Activated CD4-positive, alpha-beta T cell treated with anti-CD3 and anti-CD28 coated beads, Interleukin-2, Interleukin-4, amounts not matched to agents 100 ng/mL and 50 ng/mL, durations not matched to agents 16 hours and 8 hours (primary cell): ENCODE measurements around the gene BAX.

Experiments
- DNase-seq: peaks from one replicate; pipeline ENCODE4 v3.0.0-alpha.2; 2020; ENCODE audit warnings: low spot score

The BAX gene

GRCh38 chr19:48933382-48933932 is 21.2 kb upstream of the BAX start, which contains the start of gene DHDH:
Gene DHDH (plus strand): TSS chr19:48933699. CDS start chr19:48933722, 23 bp downstream.
- peak; percentile 74 for DNase-seq

- no peak for DNase-seq
These were observed 19.8 kb upstream of the BAX start for GRCh38 chr19:48934837-48935236.

- no peak for DNase-seq
These were observed 18.8 kb upstream of the BAX start for GRCh38 chr19:48935864-48936263.

GRCh38 chr19:48938256-48938655 is 16.4 kb upstream of the BAX start:
- no peak for DNase-seq

- DNase-seq: no peak
These were observed 13.8 kb upstream of the BAX start for GRCh38 chr19:48940902-48941301.

GRCh38 chr19:48943081-48943480 is 11.6 kb upstream of the BAX start:
- no peak for DNase-seq

GRCh38 chr19:48945415-48945814 is 9.3 kb upstream of the BAX start:
- no peak for DNase-seq

- no peak for DNase-seq
These were observed 8.9 kb upstream of the BAX start for GRCh38 chr19:48945817-48946216.

GRCh38 chr19:48946463-48947257 is 8.0 kb upstream of the BAX start:
- no peak for DNase-seq

GRCh38 chr19:48947258-48947542 is 7.5 kb upstream of the BAX start:
- DNase-seq: no peak

- DNase-seq: no peak
These were observed 4.5 kb upstream of the BAX start for GRCh38 chr19:48950159-48950558.

- DNase-seq: no peak
These were observed 3.7 kb upstream of the BAX start for GRCh38 chr19:48950830-48951519.

GRCh38 chr19:48953141-48953540 is 1.5 kb upstream of the BAX start:
- DNase-seq: no peak

GRCh38 chr19:48953990-48954594 is 583 bp upstream of the BAX start:
- DNase-seq: no peak

GRCh38 chr19:48955308-48955958 is 758 bp downstream of the BAX start:
- no peak for DNase-seq

- no peak for DNase-seq
These were observed 3.3 kb downstream of the BAX start for GRCh38 chr19:48958006-48958405.

GRCh38 chr19:48959341-48960239 is 4.9 kb downstream of the BAX start:
- DNase-seq: no peak

GRCh38 chr19:48961051-48961649 is 6.5 kb downstream of the BAX start:
- DNase-seq: no peak

GRCh38 chr19:48961673-48962028 is 7.0 kb downstream of the BAX start:
- no peak for DNase-seq

- peak; percentile 46 for DNase-seq
These were observed 7.6 kb downstream of the BAX start for GRCh38 chr19:48962029-48962848.
